WI38 (cell line): ENCODE results near the gene ZNF544.

Experiments used
- H3K4me3 ChIP-seq: 2 replicates; pipeline ENCODE4 v1.5.1; 2011; ENCODE audit warnings: low read depth, mild to moderate bottlenecking, control low read depth, low read length
- TF ChIP-seq, protein P1 (sequence below): IDR thresholded peaks from 2 replicates; pipeline ENCODE4 v1.5.1; 2012; ENCODE audit warnings: low read depth, mild to moderate bottlenecking, control low read depth, low read length

Gene ZNF544

DNA sequence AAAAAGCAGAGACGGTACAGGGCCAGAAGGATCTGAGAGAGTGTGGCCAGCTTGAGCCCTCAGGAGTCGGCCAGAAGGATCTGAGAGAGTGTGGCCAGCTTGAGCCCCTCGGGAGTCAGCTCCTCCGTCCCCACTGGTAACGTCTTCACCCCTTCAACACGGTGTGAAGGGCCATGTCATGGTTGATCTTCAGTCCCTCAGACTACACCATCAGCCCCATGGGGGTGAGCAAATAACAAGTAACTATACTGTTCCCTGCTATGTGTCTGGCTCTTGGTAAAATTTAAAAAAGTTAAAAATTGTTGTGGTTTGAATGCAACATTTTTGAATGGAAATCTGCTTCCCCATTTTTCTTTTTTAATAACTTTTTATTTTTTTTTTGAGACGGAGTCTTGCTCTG, 48.5 kb downstream of the ZNF544 start:
- H3K4me3 ChIP-seq = no peak overlapping the region
- TF ChIP-seq, protein P1, sequence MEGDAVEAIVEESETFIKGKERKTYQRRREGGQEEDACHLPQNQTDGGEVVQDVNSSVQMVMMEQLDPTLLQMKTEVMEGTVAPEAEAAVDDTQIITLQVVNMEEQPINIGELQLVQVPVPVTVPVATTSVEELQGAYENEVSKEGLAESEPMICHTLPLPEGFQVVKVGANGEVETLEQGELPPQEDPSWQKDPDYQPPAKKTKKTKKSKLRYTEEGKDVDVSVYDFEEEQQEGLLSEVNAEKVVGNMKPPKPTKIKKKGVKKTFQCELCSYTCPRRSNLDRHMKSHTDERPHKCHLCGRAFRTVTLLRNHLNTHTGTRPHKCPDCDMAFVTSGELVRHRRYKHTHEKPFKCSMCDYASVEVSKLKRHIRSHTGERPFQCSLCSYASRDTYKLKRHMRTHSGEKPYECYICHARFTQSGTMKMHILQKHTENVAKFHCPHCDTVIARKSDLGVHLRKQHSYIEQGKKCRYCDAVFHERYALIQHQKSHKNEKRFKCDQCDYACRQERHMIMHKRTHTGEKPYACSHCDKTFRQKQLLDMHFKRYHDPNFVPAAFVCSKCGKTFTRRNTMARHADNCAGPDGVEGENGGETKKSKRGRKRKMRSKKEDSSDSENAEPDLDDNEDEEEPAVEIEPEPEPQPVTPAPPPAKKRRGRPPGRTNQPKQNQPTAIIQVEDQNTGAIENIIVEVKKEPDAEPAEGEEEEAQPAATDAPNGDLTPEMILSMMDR = no peak

DNA sequence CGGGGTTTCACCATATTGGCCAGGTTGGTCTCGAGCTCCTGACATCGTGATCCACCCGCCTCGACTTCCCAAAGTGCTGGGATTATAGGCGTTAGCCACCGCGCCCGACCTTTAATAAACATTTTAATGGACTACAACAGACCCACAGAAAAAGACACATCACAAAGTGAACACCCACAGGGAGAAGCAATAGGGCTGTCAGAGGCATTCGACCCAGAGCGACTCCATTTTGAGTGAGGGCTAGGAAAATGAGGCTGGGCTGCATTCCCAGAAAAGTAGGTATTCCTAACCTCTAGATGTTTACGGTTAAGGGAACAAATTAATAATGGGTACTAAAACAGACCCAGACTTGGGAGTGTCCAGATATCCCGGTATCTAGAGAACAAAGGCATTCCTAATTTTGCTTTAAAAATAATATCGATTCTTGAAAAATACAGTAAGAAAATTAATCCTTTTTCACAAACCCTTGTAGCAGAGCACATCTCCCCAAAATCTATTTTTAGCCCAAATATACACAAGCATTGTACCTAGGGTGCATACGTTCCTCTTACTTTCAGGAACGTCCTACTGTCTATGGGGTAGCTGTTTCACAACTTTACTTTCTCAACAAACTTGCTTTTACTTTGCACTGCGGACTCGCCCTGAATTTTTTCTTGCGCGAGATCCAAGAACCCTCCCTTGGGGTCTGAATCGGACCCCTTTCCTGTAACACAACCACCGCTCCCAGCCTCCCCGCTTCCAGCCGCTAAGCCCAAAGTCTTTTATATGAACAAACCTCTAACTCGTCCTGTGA, 49.2 kb downstream of the ZNF544 start:
- TF ChIP-seq, protein P1 = no peak
- peak overlapping the region; percentile 95 for H3K4me3 ChIP-seq

DNA sequence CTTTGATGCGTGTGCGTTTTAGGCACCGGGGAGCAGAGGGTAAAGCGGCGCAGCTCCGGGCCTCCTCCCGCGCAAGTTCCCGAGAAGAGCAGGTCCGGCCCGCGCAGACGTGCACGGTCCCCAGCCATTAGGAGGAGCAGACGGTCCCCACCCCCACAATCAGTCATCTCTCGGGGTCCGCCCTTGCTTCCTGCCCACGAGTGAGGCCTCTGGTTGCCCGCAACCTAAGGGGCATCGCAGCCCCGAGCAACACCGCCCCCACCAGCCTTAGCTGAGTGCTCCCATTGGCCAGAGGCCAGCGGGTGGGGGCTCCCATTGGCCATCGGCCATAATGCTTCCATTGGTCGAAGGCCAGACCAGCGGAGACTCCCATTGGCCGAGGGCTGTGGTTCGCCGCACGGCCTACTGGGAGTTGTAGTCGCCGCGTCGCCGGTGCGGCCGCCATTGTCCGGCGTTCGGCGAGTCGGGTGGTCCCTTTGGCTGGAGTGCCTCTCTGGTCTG, 49.9 kb downstream of the ZNF544 start, which contains the start of gene ZNF8:
ZNF8 (plus strand) TSS at position 415 of the 501 bp plus-strand sequence. CDS start 127 bp downstream, outside the sequence.
- H3K4me3 ChIP-seq = peak within 1 kb of the TSS; percentile 95
- TF ChIP-seq, protein P1 = no peak

DNA sequence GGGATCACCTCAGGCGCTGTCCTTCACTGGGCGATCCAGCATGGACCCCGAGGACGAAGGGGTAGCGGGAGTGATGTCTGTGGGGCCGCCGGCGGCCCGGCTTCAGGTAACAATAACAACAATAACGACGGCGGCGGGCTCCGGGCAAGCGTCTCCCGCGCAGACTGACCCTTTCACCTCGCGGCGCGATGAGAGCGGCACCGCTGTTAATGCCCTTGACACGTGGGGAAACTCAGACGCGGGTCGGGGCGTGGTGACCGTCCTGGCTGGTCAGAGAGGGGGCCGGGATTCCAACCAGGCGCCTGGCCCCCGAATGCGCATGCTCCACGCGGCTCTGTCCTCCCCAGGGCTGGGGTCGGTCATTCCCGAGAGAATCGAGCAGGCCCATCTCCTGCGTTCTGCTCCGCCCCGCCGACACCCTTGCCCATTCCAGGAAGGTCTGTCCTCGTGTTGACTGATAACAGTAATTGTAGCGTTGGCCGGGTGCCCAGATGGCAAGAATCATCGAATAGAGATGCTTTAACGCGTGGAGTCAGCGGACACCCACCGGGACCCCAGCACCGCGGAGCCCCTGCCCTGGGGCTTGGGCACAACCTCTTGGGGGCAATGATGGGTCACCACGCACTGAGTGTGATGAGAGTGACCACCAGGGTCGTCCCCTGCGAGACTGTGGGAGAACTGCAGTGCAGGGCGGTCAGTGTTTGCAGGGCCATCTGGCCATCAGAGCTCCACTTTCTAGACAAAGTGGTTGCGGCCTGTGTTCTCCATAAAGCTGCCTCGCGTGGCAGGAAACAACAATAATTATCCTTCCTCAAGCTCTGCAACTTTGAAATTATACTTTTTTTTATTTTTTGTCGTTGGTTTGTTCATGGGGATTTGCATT, 50.6 kb downstream of the ZNF544 start:
- TF ChIP-seq, protein P1 = no peak
- H3K4me3 ChIP-seq = peak overlapping the region; percentile 95

DNA sequence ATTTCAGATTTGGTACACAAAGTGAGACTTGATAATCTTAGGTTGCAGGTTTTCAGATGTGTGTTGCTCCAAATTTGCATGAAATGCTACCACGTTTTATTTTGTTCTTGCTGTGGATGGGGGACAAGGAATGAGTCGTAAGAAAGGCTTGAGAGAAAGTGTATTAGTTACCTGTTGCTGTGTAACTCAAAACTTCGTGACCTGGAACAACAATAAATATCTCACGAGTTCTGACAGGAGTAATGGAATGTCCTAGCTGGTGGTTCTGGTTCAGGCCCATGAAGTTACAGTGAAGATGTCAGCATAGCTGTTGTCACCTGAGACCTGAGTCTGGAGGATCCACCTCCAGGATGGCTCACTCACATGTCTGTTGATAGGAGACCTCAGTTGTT, 51.2 kb downstream of the ZNF544 start:
- H3K4me3 ChIP-seq = peak overlapping the region; percentile 95
- TF ChIP-seq, protein P1 = no peak

DNA sequence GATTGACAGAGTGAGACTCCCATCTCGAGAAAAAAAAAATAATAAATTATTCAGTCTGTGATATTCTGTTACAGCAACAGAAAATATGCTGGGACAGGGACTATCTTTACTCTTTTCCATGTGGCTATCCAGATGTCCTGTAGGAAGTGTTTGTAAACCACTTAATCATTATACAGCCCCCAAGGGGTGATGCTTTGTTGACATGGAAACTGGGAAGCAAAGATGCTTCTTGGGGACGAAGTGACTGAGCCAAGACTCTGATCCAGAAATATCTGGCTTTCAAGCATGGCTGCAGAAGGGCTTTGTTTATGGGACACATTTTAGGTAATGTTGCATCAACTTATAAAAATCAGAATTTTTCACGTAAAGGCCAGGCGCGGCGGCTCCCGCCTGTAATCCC, 55.5 kb downstream of the ZNF544 start:
- TF ChIP-seq, protein P1 = no peak
- no peak overlapping the region for H3K4me3 ChIP-seq
